GM06990 (cell line): ENCODE results near the gene THADA.

Experiments used
- DNase-seq: peaks from one replicate; pipeline ENCODE4 v3.0.0-alpha.2; 2011; ENCODE audit not compliant: insufficient read length; ENCODE audit errors: extremely low read depth
- H3K27me3 ChIP-seq: replicated peaks from 2 replicates; pipeline ENCODE4 v1.6.0; 2011; ENCODE audit warnings: low read length; ENCODE audit not compliant: control insufficient read depth, insufficient read depth
- H3K36me3 ChIP-seq: 2 replicates; pipeline ENCODE4 v1.5.1; 2011; ENCODE audit warnings: low read length; ENCODE audit not compliant: control insufficient read depth, insufficient read depth
- H3K4me3 ChIP-seq: replicated peaks from 2 replicates; pipeline ENCODE4 v1.5.1; 2011; ENCODE audit warnings: low read depth, mild to moderate bottlenecking, control low read depth, low read length
- CTCF ChIP-seq: IDR thresholded peaks from 2 replicates; pipeline ENCODE4 v1.5.1; 2011; ENCODE audit warnings: low read length, control low read depth, mild to moderate bottlenecking, inconsistent platforms; ENCODE audit not compliant: insufficient read depth, poor library complexity, severe bottlenecking

THADA gene

GRCh38 chr2:43480874-43481273 is 115.0 kb downstream of the THADA start:
- no peaks in the 10 kb centered on the region for H3K27me3 ChIP-seq
- no peaks in the 10 kb centered on the region; the same call in 1 of the 2 replicates for H3K36me3 ChIP-seq
- no peak for TF ChIP-seq CTCF
- H3K4me3 ChIP-seq = no peak overlapping the region
- DNase-seq = no peak

GRCh38 chr2:43478412-43479086 is 117.3 kb downstream of the THADA start:
- no peak for TF ChIP-seq CTCF
- H3K4me3 ChIP-seq = no peak overlapping the region
- no peaks in the 10 kb centered on the region; the same call in 1 of the 2 replicates for H3K36me3 ChIP-seq
- no peaks in the 10 kb centered on the region for H3K27me3 ChIP-seq
- no peak for DNase-seq

GRCh38 chr2:43475922-43476321 is 119.9 kb downstream of the THADA start:
- TF ChIP-seq CTCF = no peak
- DNase-seq = no peak
- Histone ChIP-seq H3K27me3 (no peaks in the 10 kb centered on the region), H3K36me3 (no peaks in the 10 kb centered on the region; the same call in 1 of the 2 replicates), H3K4me3 (no peak overlapping the region)

GRCh38 chr2:43475137-43475846 is 120.5 kb downstream of the THADA start:
- no peak for DNase-seq
- TF ChIP-seq CTCF = no peak
- Histone ChIP-seq H3K27me3 (no peaks in the 10 kb centered on the region), H3K36me3 (no peaks in the 10 kb centered on the region; the same call in 1 of the 2 replicates), H3K4me3 (no peak overlapping the region)

GRCh38 chr2:43474273-43474672 is 121.6 kb downstream of the THADA start:
- no peak for DNase-seq
- H3K4me3 ChIP-seq = no peak overlapping the region
- H3K27me3 ChIP-seq = no peaks in the 10 kb centered on the region
- no peaks in the 10 kb centered on the region; the same call in 1 of the 2 replicates for H3K36me3 ChIP-seq
- TF ChIP-seq CTCF = no peak

GRCh38 chr2:43473767-43474166 is 122.1 kb downstream of the THADA start:
- DNase-seq = no peak
- TF ChIP-seq CTCF = no peak
- H3K27me3 ChIP-seq = no peaks in the 10 kb centered on the region
- no peaks in the 10 kb centered on the region; the same call in 1 of the 2 replicates for H3K36me3 ChIP-seq
- H3K4me3 ChIP-seq = no peak overlapping the region
